Activated CD8-positive, alpha-beta memory T cell treated with anti-CD3 and anti-CD28 coated beads, Interleukin-2, amount 50 U/mL, for 4 hours (primary cell): ENCODE data around the gene HSF2BP.
"Not testable (repeated sequence)": the region's sequence is repeated elsewhere in the genome, so short reads cannot be mapped to it uniquely, and the experiment has no call there.

ENCODE experiments used
- DNase-seq: peaks from one replicate; pipeline ENCODE4 v3.0.0-alpha.2; 2020

Gene HSF2BP

GRCh38 chr21:43687566-43688399, 28.5 kb upstream of the HSF2BP start:
- no peak for DNase-seq

GRCh38 chr21:43686811-43687565, 27.7 kb upstream of the HSF2BP start:
- DNase-seq, result no peak

- no peak for DNase-seq
Measured at GRCh38 chr21:43684424-43684823, 25.1 kb upstream of the HSF2BP start.

- DNase-seq, result no peak
Measured at GRCh38 chr21:43681650-43682049, 22.4 kb upstream of the HSF2BP start.

- not testable (repeated sequence) for DNase-seq
Measured at GRCh38 chr21:43680421-43680820, 21.1 kb upstream of the HSF2BP start.

- no peak for DNase-seq
Measured at GRCh38 chr21:43679951-43680350, 20.7 kb upstream of the HSF2BP start.

- DNase-seq, result no peak
Measured at GRCh38 chr21:43676391-43676790, 17.1 kb upstream of the HSF2BP start.

GRCh38 chr21:43675871-43676270, 16.6 kb upstream of the HSF2BP start:
- DNase-seq, result no peak

- no peak for DNase-seq
Measured at GRCh38 chr21:43669828-43670605, 10.7 kb upstream of the HSF2BP start.

GRCh38 chr21:43667191-43667904, 8.1 kb upstream of the HSF2BP start:
- DNase-seq, result no peak

GRCh38 chr21:43665879-43666278, 6.6 kb upstream of the HSF2BP start:
- DNase-seq, result no peak

- DNase-seq, result no peak
Measured at GRCh38 chr21:43664358-43664757, 5.1 kb upstream of the HSF2BP start.

- DNase-seq, result no peak
Measured at GRCh38 chr21:43663033-43663432, 3.7 kb upstream of the HSF2BP start.

GRCh38 chr21:43662286-43662685, 3.0 kb upstream of the HSF2BP start:
- DNase-seq, result no peak

- peak; percentile 19 for DNase-seq
Measured at GRCh38 chr21:43658769-43659135, 536 bp downstream of the HSF2BP start.

- no peak for DNase-seq
Measured at GRCh38 chr21:43658088-43658741, 1.1 kb downstream of the HSF2BP start.

GRCh38 chr21:43657355-43658087, 1.8 kb downstream of the HSF2BP start:
- DNase-seq, result no peak

GRCh38 chr21:43654806-43655489, 4.3 kb downstream of the HSF2BP start:
- DNase-seq, result no peak

GRCh38 chr21:43653626-43654025, 5.7 kb downstream of the HSF2BP start:
- no peak for DNase-seq

GRCh38 chr21:43652616-43653015, 6.7 kb downstream of the HSF2BP start:
- no peak for DNase-seq

- DNase-seq, result not testable (repeated sequence)
Measured at GRCh38 chr21:43651926-43652325, 7.4 kb downstream of the HSF2BP start.
